ENCODE data around the gene SH3RF3.

SH3RF3 gene

DNA sequence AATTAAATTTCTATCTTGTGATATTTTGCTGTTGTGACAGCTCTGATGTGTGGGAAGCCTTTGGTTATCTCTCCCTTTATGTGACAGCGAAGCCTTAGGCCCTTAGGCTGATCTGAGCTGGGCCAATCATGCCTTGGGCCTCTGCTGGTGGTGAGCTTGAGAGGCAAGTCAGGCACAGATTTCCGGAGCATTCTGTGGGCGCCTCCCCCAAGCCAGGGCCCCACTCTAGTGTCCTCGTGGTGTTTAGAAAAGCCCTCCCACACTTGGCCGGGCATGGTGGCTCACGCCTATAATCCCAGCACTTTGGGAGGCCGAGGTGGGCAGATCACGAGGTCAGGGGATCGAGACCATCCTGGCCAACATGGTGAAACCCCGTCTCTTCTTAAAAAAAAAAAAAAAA lies 239.8 kb downstream of the SH3RF3 start:
- no peak for DNase-seq

DNA sequence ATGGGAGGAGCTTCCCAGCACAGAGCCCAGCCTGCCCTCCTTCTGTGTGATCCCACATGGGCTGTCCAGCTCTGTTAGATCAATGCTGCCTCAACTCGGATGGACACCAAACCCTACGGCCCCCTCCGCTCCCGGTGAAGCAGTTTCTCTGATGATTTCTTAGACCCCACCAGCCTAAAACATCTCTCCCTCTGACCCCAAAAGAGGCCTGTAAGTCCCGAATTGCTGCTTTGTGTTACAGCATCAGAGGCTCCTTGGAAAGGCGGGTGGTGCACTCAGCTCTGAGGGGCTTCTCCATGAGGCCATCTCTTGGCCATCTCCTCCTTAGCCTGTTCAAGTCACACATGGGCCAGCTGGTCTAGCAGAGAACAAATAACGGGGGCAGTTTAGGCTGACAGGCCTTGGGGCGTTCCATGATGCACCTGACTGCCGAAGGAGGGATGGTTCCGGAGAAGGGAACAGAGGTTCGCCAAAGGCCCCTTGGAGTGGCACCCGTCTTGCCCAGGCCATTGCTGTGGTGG lies 240.7 kb downstream of the SH3RF3 start:
- no peak for DNase-seq

DNA sequence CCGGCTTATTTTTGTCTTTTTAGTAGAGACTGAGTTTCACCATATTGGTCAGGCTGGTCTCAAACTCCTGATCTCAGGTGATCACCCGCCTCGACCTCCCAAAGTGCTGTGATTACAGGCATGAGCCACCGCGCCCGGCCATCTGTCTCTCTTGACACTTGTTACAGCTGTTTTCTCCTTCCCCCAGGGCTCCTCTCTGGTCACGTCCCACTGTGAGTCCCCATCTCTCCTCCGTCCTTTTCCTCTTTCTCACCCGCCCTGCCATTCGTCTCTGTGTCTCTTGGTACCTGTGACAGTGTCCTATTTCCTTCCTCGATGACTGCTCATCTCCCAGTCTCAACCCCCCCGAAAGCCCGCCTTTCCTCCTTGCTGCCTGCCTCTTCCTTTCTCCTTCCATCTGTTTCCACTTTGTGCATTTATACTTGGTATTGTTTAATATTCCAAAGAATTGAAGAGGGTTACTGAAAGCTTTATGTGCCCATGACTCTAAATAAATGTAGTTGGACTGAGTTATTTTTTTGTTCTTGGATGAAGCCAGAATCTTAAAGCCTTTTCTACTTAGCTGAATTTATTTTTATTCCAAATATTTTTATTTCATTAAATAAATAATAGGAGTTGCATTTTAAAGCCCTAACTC lies 241.5 kb downstream of the SH3RF3 start:
- DNase-seq: no peak

DNA sequence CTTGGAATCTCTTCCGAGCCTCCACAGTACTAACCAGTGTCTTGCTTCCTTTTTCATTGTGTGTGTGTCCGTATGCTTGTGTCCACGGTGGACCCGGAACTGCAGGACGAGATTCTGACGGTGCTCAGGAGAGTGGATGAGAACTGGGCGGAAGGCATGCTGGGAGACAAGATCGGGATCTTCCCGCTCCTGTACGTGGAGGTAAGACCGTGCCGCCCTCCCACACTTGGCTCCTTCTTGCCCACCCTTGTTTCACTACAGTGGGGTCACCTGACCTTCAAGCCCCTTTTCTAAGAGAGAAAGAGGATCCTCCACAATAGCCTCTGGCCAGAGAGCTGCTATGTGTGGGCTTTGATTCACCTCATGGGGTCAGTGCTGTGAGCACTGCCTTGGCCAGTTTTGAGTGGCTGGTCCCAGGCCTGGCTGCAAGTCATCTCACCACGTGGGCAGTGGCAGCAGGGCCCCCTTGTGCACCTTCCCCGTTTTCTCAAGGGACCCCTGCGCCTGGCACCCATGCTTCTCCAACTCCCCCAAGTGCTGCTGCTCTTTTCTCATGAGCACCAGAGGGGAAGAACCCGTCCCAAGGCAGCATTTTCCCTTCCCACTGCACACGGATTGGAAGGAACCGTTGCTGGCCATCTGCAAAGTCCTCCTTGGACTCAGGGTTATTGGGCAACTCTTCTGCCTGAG lies 242.6 kb downstream of the SH3RF3 start:
- no peak for DNase-seq

DNA sequence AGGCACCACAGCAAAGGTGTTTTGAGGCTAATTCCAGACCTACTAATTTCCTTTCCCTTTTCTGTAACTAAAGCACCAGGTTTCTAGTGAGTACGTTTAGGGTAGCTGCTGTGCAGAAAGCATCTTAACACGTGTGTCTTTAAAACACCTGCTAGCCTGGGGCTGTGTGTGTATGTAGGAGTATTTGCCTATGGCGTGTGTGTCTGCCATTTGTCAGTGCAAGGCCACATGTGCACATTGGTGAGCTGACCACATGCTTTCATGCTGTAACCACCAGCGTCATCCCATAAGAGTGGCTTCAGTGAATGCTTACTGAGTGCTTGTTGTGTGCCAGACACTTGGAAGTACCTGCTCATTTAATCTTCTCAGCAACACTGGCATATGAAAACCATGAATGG lies 243.2 kb downstream of the SH3RF3 start:
- no peak for DNase-seq

DNA sequence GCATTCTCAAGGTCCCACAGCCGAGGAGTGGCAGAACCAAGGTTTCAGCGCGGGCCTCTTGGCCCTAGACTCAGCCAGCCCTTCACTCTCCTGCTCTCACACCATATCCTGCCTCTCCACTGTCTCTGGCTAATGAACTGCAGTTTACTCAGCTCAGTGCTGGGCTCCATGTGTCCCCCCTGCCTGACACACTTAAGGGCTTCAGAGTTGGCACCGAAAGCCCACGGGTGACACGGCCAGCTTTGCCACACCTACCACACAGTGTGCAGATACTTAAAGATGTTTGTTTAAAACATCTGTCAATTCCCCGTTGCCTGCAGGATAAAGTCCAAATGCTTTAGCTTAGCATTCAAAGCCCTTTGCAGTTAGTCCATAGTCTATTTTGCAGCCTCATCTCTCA lies 243.6 kb downstream of the SH3RF3 start:
- DNase-seq: no peak

DNA sequence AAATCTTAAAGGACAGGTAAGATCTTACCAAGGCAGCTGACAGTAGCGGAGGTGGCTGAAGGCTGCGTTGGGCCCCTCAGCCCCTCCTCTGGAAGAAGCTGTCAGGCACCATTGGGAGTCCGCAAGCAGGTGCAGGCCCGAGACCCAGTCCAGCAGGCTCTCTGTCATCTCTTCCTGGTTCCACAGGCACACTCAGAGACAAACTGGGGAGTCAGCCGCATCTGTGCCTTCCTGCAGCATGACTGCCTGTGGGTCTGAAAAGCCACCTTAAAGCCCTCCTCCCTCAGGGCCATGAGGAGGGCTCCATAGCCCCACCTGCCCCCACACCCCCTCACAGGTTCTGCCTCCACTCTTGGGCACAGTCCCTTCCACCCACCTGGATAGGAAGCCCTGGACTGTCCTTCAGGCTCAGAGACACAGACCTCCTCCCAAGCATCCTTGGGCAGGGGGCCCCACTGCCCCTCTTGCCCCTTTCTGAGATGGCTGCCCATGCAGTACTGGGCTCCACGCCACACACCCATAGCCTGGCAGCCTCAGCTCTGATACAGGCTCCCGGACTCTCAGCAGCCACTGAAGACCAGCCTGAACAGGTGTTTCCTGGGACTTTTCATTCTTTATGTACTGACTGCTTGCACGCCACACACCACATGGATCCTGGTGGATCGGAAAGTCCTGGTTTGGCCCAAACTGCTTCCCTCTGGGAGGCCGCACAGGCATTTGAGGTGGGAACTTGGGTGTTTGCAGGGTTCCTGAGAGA lies 245.0 kb downstream of the SH3RF3 start:
- DNase-seq: no peak

DNA sequence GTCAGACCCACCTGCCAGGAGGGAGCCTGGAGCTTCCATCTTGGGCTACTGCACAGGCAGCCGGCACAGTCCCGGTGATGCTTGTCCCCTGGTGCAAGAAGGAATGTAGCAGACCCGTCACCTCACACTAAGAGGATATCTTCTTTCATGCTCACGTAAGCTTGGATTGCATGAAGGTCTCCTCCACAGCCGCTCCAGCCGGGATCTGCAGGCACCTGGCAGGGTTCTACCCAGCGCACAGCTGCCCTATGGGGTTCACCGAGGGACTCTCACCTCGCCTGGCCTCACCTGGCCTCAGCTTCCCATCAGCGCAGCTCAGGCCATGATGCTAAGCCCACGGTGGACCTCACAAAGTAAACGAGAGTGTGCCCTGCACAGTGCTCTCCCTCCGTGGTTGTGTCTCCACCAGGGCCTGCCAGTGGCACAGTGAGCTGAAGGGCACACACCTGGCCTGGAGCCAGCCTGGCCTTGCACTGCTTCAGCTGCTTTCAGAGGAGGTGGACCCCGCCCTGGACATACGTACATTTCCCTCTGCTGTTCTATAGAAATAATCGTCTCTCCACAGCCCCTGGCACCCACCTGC lies 245.6 kb downstream of the SH3RF3 start:
- DNase-seq: no peak

DNA sequence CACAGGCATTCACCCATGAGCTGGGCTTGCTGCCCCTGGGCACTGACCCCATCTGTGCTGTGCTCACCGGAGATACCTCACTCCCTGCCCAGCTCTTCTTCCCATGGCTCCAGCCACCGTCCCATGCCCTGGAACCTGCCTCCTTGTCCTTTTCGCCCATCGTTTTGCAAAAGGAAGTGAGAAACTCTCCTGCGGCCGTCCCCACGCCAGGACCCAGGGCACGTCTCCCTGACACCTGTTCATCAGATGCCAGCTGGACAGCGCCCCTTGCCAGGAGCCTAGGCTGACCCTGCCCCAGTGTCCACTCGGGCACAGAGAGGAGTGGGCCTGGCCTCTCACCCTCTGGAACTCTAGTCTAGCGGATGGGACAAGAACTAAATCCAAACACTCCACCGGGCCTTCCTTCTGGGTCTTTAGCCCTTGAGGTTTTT lies 246.1 kb downstream of the SH3RF3 start:
- no peak for DNase-seq

DNA sequence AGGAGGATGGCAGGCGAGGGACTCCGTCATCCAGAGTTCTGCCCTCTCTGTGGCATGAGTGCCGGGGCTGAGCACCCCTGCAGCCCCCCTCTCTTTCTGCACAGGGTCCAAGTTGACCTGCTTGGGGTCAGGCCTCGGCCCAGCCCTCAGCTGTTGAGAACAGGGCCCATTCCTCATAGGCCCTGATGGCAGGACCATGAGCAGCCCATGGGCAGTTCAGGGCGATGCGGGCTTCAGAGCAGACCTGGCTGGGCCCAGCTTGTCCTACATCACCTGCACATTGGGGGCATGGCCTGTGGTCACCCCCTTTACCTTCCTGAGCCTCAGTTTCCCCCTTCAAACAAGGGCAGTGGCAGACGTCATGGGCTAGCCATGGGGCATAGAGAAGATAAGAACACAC lies 246.7 kb downstream of the SH3RF3 start:
- DNase-seq: no peak

DNA sequence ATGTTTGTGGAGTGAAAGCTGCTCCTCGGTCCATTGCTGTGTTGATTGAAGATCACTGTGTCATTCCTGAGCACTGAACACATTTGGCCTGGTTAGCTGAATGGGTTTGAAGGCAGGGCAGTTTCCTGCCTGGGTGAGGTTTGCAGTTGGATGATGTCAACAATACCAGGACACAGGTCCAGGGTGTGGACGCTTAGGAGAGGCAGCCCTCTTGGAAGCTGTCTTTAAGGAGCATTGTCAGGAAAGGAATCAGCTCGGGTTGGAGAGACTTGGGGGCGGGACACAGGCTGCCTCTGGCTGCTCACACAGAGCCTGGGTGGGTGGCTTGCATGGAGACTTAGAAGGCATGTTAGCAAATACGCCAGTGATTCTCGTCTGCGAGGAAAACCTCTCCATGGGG lies 247.1 kb downstream of the SH3RF3 start:
- no peak for DNase-seq

DNA sequence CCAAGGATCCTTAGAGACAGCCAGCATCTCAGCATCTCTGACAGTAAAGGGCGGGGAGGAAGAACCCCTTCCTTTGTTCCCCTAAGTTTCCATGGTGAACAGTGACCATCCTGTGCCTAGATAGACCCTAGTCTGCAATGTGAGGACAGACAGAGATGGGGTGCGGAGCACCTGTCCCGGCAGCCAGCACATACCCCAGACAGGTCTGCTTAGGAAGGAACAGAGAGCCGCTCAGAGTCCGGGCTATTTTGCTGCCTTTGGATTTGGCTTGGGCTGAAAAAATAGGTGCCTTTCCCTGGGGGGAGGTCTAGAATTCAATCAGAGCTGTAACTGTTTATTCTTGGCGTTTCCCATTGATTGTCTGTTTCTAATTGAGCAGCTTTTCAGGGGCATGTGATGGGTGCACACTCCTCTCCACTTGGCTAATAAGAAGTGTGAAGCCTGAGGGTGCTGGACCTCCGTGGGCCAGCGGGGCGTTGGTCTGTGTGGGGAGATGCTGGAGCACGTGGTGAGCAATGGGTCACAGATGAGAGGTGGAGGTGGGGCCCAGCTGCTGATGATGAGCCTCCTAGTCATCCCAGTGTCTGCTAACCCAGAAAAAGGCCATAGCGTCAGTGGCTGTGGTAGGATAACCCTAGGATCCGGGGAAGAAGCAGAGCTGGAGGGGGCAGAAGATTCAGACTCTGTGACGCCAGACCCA lies 247.9 kb downstream of the SH3RF3 start:
- no peak for DNase-seq

DNA sequence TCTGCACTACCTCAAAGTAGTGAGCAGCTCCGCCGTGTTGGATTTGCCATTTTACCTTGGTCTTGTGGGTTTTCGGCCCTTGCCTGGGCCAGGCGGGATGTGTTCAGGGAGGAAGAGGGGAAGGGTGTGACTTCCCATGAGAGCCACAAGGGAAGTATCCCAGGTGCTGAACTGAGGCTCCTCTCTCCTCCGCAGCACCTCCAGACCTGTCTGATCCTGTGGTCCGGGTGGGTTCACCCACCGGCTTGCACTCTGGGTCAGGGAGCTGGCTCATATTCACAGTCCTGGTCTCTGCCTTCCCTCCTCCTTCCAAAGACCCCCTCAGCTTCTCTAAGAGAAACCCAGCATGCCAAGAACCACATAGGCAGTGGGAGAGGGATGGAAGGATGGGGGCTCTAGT lies 249.0 kb downstream of the SH3RF3 start:
- no peak for DNase-seq

DNA sequence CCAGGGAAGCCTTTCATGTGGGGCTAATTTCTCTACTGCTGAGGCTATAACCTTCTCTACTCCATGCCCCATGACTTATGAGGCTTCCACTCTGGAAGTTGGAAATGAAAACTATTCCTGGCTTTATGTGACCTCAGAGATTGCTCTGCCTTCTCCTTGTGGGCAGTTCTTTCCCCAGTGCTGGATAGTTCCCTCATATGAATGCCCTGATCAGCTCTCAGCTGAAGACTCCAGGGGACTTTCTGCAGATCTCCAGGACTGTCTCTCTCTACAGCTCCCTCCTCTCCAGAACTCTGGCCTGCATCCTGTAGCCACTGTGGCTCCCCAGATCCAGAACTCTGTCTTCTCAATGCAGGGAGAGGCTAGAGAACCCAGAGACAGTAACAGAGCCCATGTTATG lies 249.7 kb downstream of the SH3RF3 start:
- DNase-seq: no peak

DNA sequence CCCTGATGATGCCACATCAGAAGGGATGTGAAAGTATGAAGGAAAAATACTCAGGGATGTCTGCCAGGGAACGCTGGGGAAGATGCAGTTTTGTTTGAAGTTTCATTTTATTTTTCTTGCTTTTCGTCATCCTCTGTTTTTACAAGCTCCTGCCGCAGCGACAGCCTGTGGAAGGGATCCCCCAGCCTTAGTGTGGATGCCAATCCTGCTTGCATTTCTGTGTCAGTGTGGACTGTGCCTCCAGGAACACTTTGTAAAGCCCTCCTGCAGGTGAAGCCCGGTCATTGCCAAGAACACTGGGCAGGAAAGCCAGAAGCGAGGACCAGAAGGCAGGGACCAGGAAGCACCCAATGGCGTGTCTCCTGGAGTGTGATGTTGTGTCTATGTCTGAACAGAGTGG lies 250.5 kb downstream of the SH3RF3 start:
- no peak for DNase-seq

DNA sequence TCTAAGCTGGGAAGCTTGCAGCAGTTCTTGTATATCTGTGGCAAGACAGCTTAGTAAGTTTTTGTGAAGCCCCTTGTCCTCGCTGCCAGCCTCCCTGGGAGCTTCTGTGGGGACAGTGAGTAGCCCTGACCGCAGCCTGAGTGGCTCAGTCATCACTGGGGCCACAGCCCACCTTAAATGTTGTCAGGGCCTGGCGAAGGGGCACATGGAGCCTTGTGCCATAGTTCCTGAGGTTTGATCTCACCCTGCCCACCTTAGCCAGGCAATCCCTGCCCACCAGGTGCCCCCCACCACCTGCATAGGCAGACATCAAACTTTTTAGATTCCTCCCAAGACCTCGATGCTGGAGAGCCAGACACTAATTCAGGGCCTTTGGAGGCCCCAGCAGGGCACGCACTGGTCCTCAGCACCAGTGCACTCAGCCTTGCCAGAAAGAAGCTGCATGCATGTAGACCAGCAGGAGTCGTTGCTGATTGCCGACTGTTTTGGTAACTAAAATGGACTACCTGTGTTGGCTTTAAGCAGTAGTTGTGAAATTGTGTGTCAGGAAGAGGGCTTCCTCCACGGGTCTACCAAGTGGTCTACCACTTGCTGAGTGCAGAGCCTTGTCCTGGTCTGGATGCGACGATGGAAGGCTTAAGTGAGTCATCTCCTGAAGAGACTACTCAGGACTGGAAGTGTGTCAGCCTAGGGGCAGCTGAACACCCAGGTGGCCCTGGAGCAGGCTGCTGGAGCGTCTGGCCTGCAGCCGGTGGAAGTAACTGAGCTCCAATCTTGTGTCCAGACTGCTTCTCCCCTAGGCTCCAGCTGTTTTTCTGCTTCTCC lies 251.7 kb downstream of the SH3RF3 start:
- DNase-seq: no peak

DNA sequence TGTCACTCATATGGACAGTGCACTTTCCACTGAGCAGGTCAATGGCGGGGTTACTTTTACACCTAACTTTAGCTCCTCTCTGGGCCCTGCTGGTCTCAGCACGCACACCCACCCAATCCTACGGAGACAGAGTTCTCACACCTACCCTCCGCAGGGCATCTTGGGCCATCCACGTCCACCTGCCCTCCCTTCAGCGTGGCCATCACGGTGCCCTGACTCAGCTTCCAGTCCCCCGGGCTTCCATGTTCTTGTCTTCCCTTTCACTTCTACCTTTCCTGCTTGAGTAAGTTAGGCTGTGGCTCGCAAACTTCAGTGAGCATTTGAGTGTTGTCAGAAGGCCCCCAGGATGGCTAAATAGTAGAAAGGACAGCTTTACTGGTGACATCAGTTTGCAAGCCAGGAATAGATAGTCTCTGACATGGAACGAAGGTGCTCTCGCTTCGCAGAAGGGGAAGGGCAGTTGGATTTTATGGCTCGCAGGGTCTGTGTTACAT lies 252.4 kb downstream of the SH3RF3 start:
- no peak for DNase-seq

DNA sequence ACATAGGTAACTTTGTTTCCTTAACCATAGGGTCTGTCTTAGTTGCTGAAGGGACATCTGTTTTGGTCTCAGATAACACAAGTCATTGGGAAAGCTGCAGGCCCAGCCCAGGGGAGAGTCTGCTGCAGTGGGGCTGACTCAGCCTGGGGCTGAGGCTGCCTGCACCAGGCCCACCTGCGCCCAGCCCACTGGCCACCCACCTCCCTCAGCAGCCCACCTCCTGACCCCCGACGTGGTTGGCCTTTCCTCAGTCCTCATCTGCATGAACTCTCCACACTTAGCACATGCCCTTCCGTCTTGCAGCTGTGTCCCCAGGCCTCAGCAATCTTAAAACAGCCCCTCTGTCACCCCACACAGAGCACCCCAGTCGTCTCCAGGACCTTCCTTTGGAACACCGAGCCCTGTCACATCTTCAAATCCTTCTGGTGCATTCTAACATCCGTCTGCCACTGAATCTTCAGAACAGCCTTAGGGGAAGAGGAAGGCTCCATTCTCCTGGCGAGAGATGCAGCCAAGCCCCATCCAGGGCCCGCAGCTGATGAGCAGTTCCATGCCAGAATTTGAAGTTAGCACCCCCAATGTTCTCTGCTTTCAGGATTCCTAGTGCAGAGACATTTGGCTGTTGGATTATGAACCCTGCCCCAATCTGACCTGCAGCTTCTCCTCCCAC lies 253.4 kb downstream of the SH3RF3 start:
- no peak for DNase-seq

DNA sequence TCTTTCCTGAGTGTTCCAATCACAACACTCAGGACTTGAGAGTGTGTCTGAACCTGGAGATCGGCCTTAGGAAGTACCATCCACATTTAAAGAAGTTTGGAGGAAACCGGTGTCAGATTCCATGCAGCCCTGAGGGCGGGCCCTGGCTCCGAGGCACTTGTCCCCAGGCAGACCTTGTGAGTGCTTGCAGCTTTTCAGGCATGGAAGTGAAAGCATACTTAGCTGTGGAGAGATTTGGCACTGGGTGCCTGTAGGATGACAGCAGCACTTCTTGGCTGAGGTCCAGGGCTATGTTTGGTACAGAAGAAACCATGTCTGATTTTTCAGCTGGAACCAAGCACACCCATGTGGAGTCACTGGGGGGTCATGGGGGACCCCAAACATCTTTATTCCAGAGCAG lies 253.9 kb downstream of the SH3RF3 start:
- DNase-seq: no peak

DNA sequence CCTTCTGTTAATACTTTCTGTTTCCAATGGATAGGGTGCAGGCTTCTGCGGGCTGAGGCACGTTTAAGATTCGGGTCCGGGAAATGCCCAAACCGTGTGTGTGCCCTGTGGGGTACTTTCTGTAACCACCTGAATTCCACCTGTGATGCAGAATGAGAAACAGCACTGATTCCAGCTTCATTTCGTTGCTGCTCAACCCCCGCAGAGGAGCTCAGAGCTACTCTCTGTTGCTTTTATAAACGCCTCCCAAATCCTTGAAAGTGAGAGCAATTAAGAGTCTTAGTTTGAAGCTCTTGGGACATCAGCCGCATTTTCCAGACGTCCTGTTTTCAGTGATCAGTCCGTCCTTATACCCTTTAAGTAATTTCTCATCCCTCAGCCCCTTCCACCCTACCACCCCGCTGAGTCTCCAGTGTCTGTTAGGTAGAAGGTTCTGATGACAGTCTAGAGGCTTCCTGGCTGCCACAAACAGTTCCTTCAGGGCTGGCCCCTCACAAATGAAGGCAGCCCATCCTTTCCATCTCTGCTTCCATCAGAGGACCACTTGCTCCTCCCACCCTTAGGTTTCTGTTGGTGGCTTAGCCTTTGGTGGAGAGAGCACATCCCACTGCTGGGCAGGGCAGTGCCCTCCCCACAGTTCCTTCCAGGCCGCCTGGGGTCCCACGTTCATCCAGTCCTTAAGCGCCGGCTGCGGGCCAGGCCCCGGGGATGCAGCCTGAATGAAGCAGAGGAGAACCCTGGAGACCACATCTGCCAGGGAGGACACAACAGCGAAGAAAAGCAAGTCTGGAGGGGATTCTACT lies 254.7 kb downstream of the SH3RF3 start:
- no peak for DNase-seq

All from NK-92 treated with Interleukin-12 subunit alpha and Interleukin-12 subunit beta, amount 100 ng/mL, for 24 hours (cell line).